ENCODE measurements around the gene COX8A.

Gene COX8A

GRCh38 chr11:64003807-64004589 is 29.6 kb downstream of the COX8A start:
- ATAC-seq: no peak
- no peak for DNase-seq

GRCh38 chr11:64004590-64004984 is 30.2 kb downstream of the COX8A start:
- ATAC-seq: no peak

GRCh38 chr11:64005691-64006090 is 31.3 kb downstream of the COX8A start:
- DNase-seq (no peak), ATAC-seq (no peak)

More at GRCh38 chr11:64004590-64004984, 30.2 kb downstream of the COX8A start:
- DNase-seq: no peak

GRCh38 chr11:64006398-64006797 is 32.0 kb downstream of the COX8A start:
- ATAC-seq: no peak
- no peak for DNase-seq

- ATAC-seq (no peak), DNase-seq (no peak)
Measured at GRCh38 chr11:64007160-64007628, 32.8 kb downstream of the COX8A start.

- no peak for ATAC-seq
- no peak for DNase-seq
Measured at GRCh38 chr11:64007629-64008282, 33.3 kb downstream of the COX8A start.

- DNase-seq: no peak
Measured at GRCh38 chr11:64008283-64008913, 34.0 kb downstream of the COX8A start.

GRCh38 chr11:64008914-64009633 is 34.7 kb downstream of the COX8A start:
- DNase-seq (no peak), ATAC-seq (no peak)

More at GRCh38 chr11:64008283-64008913, 34.0 kb downstream of the COX8A start:
- no peak for ATAC-seq

- DNase-seq (no peak), ATAC-seq (no peak)
Measured at GRCh38 chr11:64009710-64010109, 35.3 kb downstream of the COX8A start.

- ATAC-seq (no peak), DNase-seq (no peak)
Measured at GRCh38 chr11:64010783-64011182, 36.4 kb downstream of the COX8A start.

- ATAC-seq: no peak
- no peak for DNase-seq
Measured at GRCh38 chr11:64011371-64011770, 37.0 kb downstream of the COX8A start.

- ATAC-seq (no peak), DNase-seq (no peak)
Measured at GRCh38 chr11:64013141-64013896, 38.9 kb downstream of the COX8A start.

GRCh38 chr11:64014356-64014755 is 39.9 kb downstream of the COX8A start:
- no peak for DNase-seq
- ATAC-seq: no peak

GRCh38 chr11:64015510-64015909 is 41.1 kb downstream of the COX8A start:
- no peak for ATAC-seq
- DNase-seq: no peak

- no peak for ATAC-seq
Measured at GRCh38 chr11:64015935-64016845, 41.8 kb downstream of the COX8A start.

GRCh38 chr11:64017945-64018224 is 43.5 kb downstream of the COX8A start:
- DNase-seq (no peak), ATAC-seq (no peak)

More at GRCh38 chr11:64015935-64016845, 41.8 kb downstream of the COX8A start:
- DNase-seq: no peak

- ATAC-seq (no peak), DNase-seq (no peak)
Measured at GRCh38 chr11:64018310-64018709, 43.9 kb downstream of the COX8A start.

- ATAC-seq (no peak), DNase-seq (no peak)
Measured at GRCh38 chr11:64019106-64020037, 45.0 kb downstream of the COX8A start.

- ATAC-seq (peak; percentile 7), DNase-seq (no peak)
Measured at GRCh38 chr11:64020976-64021756, 46.7 kb downstream of the COX8A start.

All from stimulated activated naive CD8-positive, alpha-beta T cell treated with anti-CD3 and anti-CD28 coated beads, Interleukin-15, Interleukin-2, amounts not matched to agents 100 U/mL and 50 U/mL, for 24 hours (primary cell).